Breast epithelium (tissue), 4 donors: ENCODE data around the gene GPNMB. TPM values are rescaled to one million over a fixed set of nuclear protein-coding genes. Genes with fewer than 3 reads are reported as not detected.

ENCODE experiments used
- DNase-seq, 2 donors: peaks; one replicate each; pipeline ENCODE4 v3.0.0-alpha.2; 2019; ENCODE audit warnings: low spot score in 2 of 2
- H3K27ac ChIP-seq, 2 donors: fragments of 200-600 bp; sonication (generic) in 1 of 2; one replicate each; pipeline ENCODE4 v1.5.1; 2016 to 2019; ENCODE audit warnings: mild to moderate bottlenecking in 1 of 2
- H3K27me3 ChIP-seq, 2 donors: fragments of 200-600 bp; sonication (generic) in 1 of 2; one replicate each; pipeline versions ENCODE4 v1.5.1 to v1.6.0; 2017 to 2019; ENCODE audit warnings: control low read depth in 1 of 2, mild to moderate bottlenecking in 1 of 2
- H3K36me3 ChIP-seq: fragments of 200-600 bp; one replicate; pipeline ENCODE4 v1.5.1; 2019
- H3K4me1 ChIP-seq, 2 donors: fragments of 200-600 bp; sonication (generic); one replicate each; pipeline ENCODE4 v1.5.1; 2016 to 2019; ENCODE audit warnings: control low read depth in 1 of 2
- H3K4me3 ChIP-seq, 3 donors: fragments of 200-600 bp; sonication (generic); 1 replicate in 2 of 3; 2 replicates in 1 of 3; pipeline ENCODE4 v1.5.1; 2016 to 2019; ENCODE audit warnings: mild to moderate bottlenecking in 3 of 3, moderate library complexity in 2 of 3
- H3K9me3 ChIP-seq, 2 donors: fragments of 200-600 bp; sonication (generic) in 1 of 2; one replicate each; pipeline ENCODE4 v1.5.1; 2016 to 2019; ENCODE audit warnings: control low read depth in 1 of 2
- POLR2A ChIP-seq: fragments of 450-650 bp; IDR thresholded peaks from one replicate; pipeline ENCODE4 v1.6.1; 2016; ENCODE audit warnings: antibody characterized with exemption, mild to moderate bottlenecking, moderate library complexity
- POLR2AphosphoS5 ChIP-seq, 3 donors: sonication (generic); formaldehyde crosslinking; IDR thresholded peaks; one replicate each; pipeline ENCODE4 v1.6.1; 2017; ENCODE audit warnings: antibody characterized with exemption in 3 of 3
- intact Hi-C: fragments of 100-400 bp; cut with DNase I; formaldehyde crosslinking; loops from one replicate; pipeline ENCODE4 v1.15.1; 2023; ENCODE audit warnings: low total_unique reads
- total RNA-seq, 3 donors: library from RNA; depleted of rRNA; stranded (reverse); fragments of >200 nt; gene quantifications; one replicate each; pipeline ENCODE4 v1.1.0, GENCODE V29; 2016
- TF ChIP-seq, protein P1 (sequence below), 3 donors: fragments of 450-650 bp; IDR thresholded peaks; one replicate each; pipeline ENCODE4 v1.5.1; 2016 to 2017; ENCODE audit warnings: antibody characterized with exemption in 3 of 3, mild to moderate bottlenecking in 3 of 3, moderate library complexity in 3 of 3

GPNMB gene
- total RNA-seq, 3 donors from 2014 or later: 86.9 to 460 (median 335) TPM

DNA sequence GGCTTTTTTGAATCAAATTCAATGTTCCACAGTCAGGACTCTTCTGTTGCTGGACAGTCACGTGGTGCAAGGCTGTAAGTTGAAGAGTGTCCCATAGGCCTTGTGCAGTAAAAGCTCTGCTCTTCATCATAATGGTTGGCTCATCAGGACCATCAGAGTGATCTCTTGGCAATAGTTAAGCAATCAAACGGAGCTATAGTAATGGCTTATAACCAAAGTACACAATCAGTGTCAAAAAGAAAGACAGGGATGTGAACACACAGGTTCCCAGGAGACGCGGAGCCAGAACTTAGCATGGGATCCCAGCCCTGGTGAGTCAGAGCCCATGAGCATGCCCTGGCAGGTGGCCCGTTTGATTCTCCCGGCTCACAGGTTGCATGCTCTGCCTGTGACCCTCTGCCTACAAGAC is 10.8 kb upstream of the GPNMB start:
- H3K9me3 ChIP-seq: no peaks in the 10 kb centered on the region
- no peaks in the 10 kb centered on the region for H3K36me3 ChIP-seq
- no peak overlapping the region for H3K4me3 ChIP-seq
- H3K27me3 ChIP-seq: no peaks in the 10 kb centered on the region
- DNase-seq: peak; percentile 62 to 71
- H3K4me1 ChIP-seq: no peaks in the 10 kb centered on the region
- H3K27ac ChIP-seq: no peak overlapping the region
- intact Hi-C loops: no loop called here
- TF ChIP-seq POLR2A: no peak
- TF ChIP-seq, protein P1, sequence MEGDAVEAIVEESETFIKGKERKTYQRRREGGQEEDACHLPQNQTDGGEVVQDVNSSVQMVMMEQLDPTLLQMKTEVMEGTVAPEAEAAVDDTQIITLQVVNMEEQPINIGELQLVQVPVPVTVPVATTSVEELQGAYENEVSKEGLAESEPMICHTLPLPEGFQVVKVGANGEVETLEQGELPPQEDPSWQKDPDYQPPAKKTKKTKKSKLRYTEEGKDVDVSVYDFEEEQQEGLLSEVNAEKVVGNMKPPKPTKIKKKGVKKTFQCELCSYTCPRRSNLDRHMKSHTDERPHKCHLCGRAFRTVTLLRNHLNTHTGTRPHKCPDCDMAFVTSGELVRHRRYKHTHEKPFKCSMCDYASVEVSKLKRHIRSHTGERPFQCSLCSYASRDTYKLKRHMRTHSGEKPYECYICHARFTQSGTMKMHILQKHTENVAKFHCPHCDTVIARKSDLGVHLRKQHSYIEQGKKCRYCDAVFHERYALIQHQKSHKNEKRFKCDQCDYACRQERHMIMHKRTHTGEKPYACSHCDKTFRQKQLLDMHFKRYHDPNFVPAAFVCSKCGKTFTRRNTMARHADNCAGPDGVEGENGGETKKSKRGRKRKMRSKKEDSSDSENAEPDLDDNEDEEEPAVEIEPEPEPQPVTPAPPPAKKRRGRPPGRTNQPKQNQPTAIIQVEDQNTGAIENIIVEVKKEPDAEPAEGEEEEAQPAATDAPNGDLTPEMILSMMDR (IDR thresholded peaks at IDR 0.05): no peak
- TF ChIP-seq POLR2AphosphoS5 (IDR thresholded peaks at IDR 0.05): no peak

DNA sequence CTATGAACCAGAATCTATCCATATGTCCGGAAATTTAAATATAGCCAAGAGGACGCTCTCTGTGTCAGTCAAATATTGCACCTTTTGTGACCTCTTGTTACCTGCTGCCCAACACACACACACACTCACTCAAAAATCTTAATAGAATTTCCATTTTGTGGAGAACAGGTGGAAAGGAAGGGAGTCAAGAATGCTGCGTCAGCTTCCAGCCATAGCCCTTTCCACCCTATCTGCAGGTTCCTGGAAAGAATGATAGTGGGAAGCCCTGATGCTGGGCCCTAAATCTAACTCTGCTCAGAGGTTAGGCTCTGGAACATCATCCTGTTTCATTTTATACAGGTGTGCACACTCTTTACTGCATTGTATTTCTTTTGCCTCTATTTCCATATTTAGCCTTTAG is 9.6 kb upstream of the GPNMB start:
- intact Hi-C loops: no loop called here
- H3K9me3 ChIP-seq: no peaks in the 10 kb centered on the region
- H3K4me3 ChIP-seq: no peak overlapping the region
- H3K27ac ChIP-seq: no peak overlapping the region
- no peaks in the 10 kb centered on the region for H3K36me3 ChIP-seq
- no peaks in the 10 kb centered on the region for H3K27me3 ChIP-seq
- TF ChIP-seq, protein P1 (IDR thresholded peaks at IDR 0.05): no peak
- TF ChIP-seq POLR2AphosphoS5 (IDR thresholded peaks at IDR 0.05) (no peak), POLR2A (no peak)
- H3K4me1 ChIP-seq: no peaks in the 10 kb centered on the region
- no peak for DNase-seq

DNA sequence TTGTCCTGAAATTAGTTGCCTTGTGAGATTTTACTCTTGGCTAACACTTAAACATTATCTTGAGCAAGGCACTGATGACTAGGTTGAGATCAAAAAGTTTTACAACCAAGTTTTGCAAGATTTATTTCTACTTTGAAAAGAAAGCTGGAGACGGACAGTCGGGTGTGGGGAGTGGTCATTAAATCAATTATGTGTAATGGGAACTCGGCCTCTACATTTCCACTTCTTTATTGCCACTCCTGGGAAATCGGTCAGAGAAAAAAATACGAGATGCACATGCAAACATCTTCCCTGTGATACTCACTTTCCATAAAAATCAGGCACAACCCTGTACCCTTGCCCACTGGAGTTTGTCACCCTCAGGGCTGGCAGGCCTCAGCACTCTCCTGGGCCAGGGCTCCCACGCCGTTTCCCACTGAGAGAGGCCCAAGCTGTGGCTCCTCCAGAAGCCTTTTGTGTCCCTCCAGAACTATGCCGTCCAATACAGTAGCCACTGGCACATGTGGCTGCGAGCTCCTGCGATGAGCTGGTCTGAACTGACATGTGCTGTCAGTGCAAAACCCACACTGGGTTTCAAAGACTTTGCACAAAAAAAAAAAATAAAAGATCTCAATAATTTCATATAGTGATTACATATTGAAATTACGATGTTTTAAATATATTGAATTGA is 7.5 kb upstream of the GPNMB start:
- Histone ChIP-seq H3K4me1 (no peaks in the 10 kb centered on the region), H3K27me3 (no peaks in the 10 kb centered on the region), H3K27ac (no peak overlapping the region), H3K4me3 (no peak overlapping the region), H3K9me3 (no peaks in the 10 kb centered on the region), H3K36me3 (no peaks in the 10 kb centered on the region)
- TF ChIP-seq POLR2A (no peak), POLR2AphosphoS5 (IDR thresholded peaks at IDR 0.05) (no peak)
- TF ChIP-seq, protein P1 (IDR thresholded peaks at IDR 0.05): no peak
- no peak for DNase-seq
- intact Hi-C loops: no loop called here

DNA sequence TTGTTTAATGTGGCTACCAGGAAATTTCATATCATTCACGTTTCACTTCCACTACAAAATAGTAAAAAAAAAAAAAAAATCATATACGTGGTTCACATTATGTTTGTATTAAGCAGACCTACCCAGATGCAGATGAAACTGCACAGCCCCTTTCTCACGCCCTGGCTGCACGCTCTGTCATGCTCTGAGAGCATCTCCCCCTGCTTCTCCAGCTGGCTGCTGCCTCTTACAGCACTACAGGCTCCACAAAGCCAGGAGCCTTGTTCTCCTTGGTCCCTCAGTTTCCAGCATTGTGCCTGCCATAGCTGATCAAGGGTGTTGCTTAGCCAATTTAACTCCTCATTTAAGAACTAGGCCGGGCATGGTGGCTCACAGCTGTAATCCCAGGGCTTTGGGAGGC is 6.9 kb upstream of the GPNMB start:
- no peak overlapping the region for H3K4me3 ChIP-seq
- H3K27ac ChIP-seq: no peak overlapping the region

DNA sequence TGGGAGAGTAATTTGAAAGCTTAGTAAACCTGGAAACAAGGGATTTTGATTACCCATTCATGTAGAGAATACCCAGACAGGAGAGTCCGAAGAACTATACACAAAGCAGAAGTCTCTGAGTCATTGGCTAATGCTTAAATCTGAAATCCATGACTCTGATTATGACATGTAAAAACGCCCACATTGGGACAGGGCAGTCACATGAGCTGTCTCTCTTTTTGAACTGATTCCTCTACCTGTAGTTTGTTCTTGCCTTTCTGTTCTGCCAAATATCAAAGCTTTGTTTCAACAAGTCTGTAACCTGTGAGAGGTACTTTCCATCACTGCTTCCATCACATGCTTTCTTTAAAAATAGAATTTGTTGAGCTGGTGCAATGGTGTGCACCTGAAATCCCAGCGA is 4.3 kb upstream of the GPNMB start:
- DNase-seq: no peak

More for the DNA sequence above, 6.9 kb upstream of the GPNMB start:
- Histone ChIP-seq H3K4me1 (no peaks in the 10 kb centered on the region), H3K27me3 (no peaks in the 10 kb centered on the region), H3K36me3 (no peaks in the 10 kb centered on the region), H3K9me3 (no peaks in the 10 kb centered on the region)
- intact Hi-C loops: no loop called here
- DNase-seq: no peak
- TF ChIP-seq, protein P1 (IDR thresholded peaks at IDR 0.05): no peak
- TF ChIP-seq POLR2AphosphoS5 (IDR thresholded peaks at IDR 0.05) (no peak), POLR2A (no peak)

More for the DNA sequence above, 4.3 kb upstream of the GPNMB start:
- no peak for TF ChIP-seq POLR2A
- TF ChIP-seq, protein P1 (IDR thresholded peaks at IDR 0.05): no peak
- TF ChIP-seq POLR2AphosphoS5 (IDR thresholded peaks at IDR 0.05): no peak
- H3K4me1 ChIP-seq: peaks cover 0 to 5% of the 10 kb centered on the region in 2 donors
- intact Hi-C loops: no loop called here
- H3K4me3 ChIP-seq: no peak overlapping the region
- peak overlapping the region in 1 of 2 donors; percentile 73 for H3K27ac ChIP-seq
- H3K9me3 ChIP-seq: no peaks in the 10 kb centered on the region
- H3K27me3 ChIP-seq: no peaks in the 10 kb centered on the region
- no peaks in the 10 kb centered on the region for H3K36me3 ChIP-seq
